Femur (tissue), 1 donor: ENCODE measurements around the gene IZUMO1.

Experiments used
- DNase-seq: peaks from one replicate; pipeline ENCODE4 v3.0.0-alpha.2; 2017

IZUMO1 gene

GRCh38 chr19:48756686-48757085 lies 10.0 kb upstream of the IZUMO1 start:
- no peak for DNase-seq

- DNase-seq: no peak
Observed at GRCh38 chr19:48756212-48756611, 9.5 kb upstream of the IZUMO1 start.

- no peak for DNase-seq
Observed at GRCh38 chr19:48755787-48756186, 9.1 kb upstream of the IZUMO1 start.

- no peak for DNase-seq
Observed at GRCh38 chr19:48755084-48755641, 8.5 kb upstream of the IZUMO1 start, which contains the start of gene FGF21. Gene FGF21, plus strand, starts transcription at chr19:48755524. Its CDS starts 713 bp downstream, at chr19:48756237.

- no peak for DNase-seq
Observed at GRCh38 chr19:48752496-48753365, 6.0 kb upstream of the IZUMO1 start, which contains the start of gene FUT1. Gene FUT1, minus strand, starts transcription at chr19:48752641. Its CDS starts 1,360 bp downstream, at chr19:48751281.

- DNase-seq: no peak
Observed at GRCh38 chr19:48751845-48752495, 5.3 kb upstream of the IZUMO1 start.

GRCh38 chr19:48750771-48751504 lies 4.2 kb upstream of the IZUMO1 start:
- no peak for DNase-seq

- no peak for DNase-seq
Observed at GRCh38 chr19:48750351-48750750, 3.6 kb upstream of the IZUMO1 start.

GRCh38 chr19:48749571-48750198 lies 3.0 kb upstream of the IZUMO1 start:
- DNase-seq: no peak

- DNase-seq: no peak
Observed at GRCh38 chr19:48746110-48746509, 599 bp downstream of the IZUMO1 start.

GRCh38 chr19:48745208-48745995 lies 1.3 kb downstream of the IZUMO1 start:
- DNase-seq: peak; percentile 62

GRCh38 chr19:48742096-48742495 lies 4.6 kb downstream of the IZUMO1 start:
- DNase-seq: no peak

GRCh38 chr19:48741129-48741999 lies 5.3 kb downstream of the IZUMO1 start:
- DNase-seq: no peak

- DNase-seq: no peak
Observed at GRCh38 chr19:48740164-48740972, 6.3 kb downstream of the IZUMO1 start, which contains the start of gene RASIP1. Gene RASIP1, minus strand, starts transcription at chr19:48740610. Its CDS starts 328 bp downstream, at chr19:48740282.

- DNase-seq: no peak
Observed at GRCh38 chr19:48739404-48740163, 7.1 kb downstream of the IZUMO1 start.

GRCh38 chr19:48738557-48739403 lies 7.9 kb downstream of the IZUMO1 start:
- peak; percentile 97 for DNase-seq

- DNase-seq: peak; percentile 68
Observed at GRCh38 chr19:48737360-48737998, 9.2 kb downstream of the IZUMO1 start.
